Kidney (tissue), 14 donors: ENCODE results near the gene LGALS7B. TPM values are rescaled to one million over a fixed set of nuclear protein-coding genes. Genes with fewer than 3 reads are reported as not detected.
"Not testable (repeated sequence)": the region's sequence is repeated elsewhere in the genome, so short reads cannot be mapped to it uniquely, and the experiment has no call there.

Source experiments
- DNase-seq, 5 donors: peaks; one replicate each; pipeline ENCODE4 v3.0.0-alpha.2; 2013 to 2020
- FAIRE-seq: peaks from 2 replicates; lab custom pipeline; 2012; peaks lifted over from hg19 to GRCh38; lab: Jason Lieb, UNC
- H3K27ac ChIP-seq, 2 donors: one replicate each; pipeline ENCODE4 v1.7.0; 2013; ENCODE audit warnings: low read depth in 2 of 2, low read length in 2 of 2, inconsistent platforms in 1 of 2
- H3K27me3 ChIP-seq: one replicate; pipeline ENCODE4 v1.7.1; 2013; ENCODE audit warnings: low read length, inconsistent platforms; ENCODE audit not compliant: control insufficient read depth, insufficient read depth
- H3K36me3 ChIP-seq, 3 donors: one replicate each; pipeline versions ENCODE4 v1.7.0 to v1.7.1; 2013; ENCODE audit warnings: low read length in 3 of 3, control low read depth in 1 of 3, inconsistent platforms in 1 of 3; ENCODE audit not compliant: insufficient read depth in 3 of 3, control insufficient read depth in 2 of 3
- H3K4me1 ChIP-seq, 3 donors: one replicate each; pipeline versions ENCODE4 v1.7.0 to v1.7.1; 2013; ENCODE audit warnings: low read length in 3 of 3, inconsistent platforms in 1 of 3, low read depth in 1 of 3; ENCODE audit not compliant: control insufficient read depth in 2 of 3, insufficient read depth in 2 of 3
- H3K4me3 ChIP-seq, 3 donors: one replicate each; pipeline versions ENCODE4 v1.7.0 to v1.8.1; 2013; ENCODE audit warnings: low read length in 3 of 3, control low read depth in 1 of 3, inconsistent platforms in 1 of 3
- H3K9ac ChIP-seq, 3 donors: one replicate each; pipeline versions ENCODE4 v1.7.0 to v1.7.1; 2013; ENCODE audit warnings: low read length in 3 of 3, control low read depth in 1 of 3, inconsistent platforms in 1 of 3
- H3K9me3 ChIP-seq, 3 donors: one replicate each; pipeline versions ENCODE4 v1.7.0 to v1.7.1; 2013; ENCODE audit warnings: low read length in 3 of 3, control low read depth in 1 of 3, inconsistent platforms in 1 of 3; ENCODE audit not compliant: control insufficient read depth in 2 of 3, insufficient read depth in 1 of 3
- intact Hi-C: fragments of 100-400 bp; cut with DNase I; formaldehyde crosslinking; loops from one replicate; pipeline ENCODE4 v1.11.1; 2022
- polyA plus RNA-seq: library from polyadenylated mRNA; stranded (reverse); fragments of 350-450 nt; fragmentation: Illumina TruSeq; extraction: RNeasy Lipid Tissue Mini Kit (QIAGEN cat#74804); gene quantifications from one replicate; pipeline ENCODE4 v1.2.3, GENCODE V29; 2014; ENCODE audit warnings: low read depth, low replicate concordance; ENCODE audit not compliant: insufficient read depth
- total RNA-seq: library from RNA; stranded (reverse); fragmentation: NEBNext Ultra II Directional; extraction: Animal tissue kit (Norgen Biotek cat#: 25700); gene quantifications from one replicate; pipeline ENCODE4 v1.2.1, GENCODE V29; 2021
- TF ChIP-seq, protein P1 (sequence below): IDR thresholded peaks from 3 replicates; pipeline ENCODE4 v1.5.1; 2012; ENCODE audit warnings: mild to moderate bottlenecking, moderate library complexity, borderline replicate concordance; ENCODE audit not compliant: insufficient read depth; ENCODE audit errors: extremely low read depth
- donor health status: control.
- donor health status: control.
- donor health status: control.
- donor health status: control.
- donor health status: control.
- donor health status: DM: yes; HTN: yes; CAD: no.
- donor health status: Normal renal cell carcinoma (clear cell type).

LGALS7B gene
- total and polyA plus RNA-seq, 2 donors from 2014 or later: 3.7 TPM; not detected in 1

DNA sequence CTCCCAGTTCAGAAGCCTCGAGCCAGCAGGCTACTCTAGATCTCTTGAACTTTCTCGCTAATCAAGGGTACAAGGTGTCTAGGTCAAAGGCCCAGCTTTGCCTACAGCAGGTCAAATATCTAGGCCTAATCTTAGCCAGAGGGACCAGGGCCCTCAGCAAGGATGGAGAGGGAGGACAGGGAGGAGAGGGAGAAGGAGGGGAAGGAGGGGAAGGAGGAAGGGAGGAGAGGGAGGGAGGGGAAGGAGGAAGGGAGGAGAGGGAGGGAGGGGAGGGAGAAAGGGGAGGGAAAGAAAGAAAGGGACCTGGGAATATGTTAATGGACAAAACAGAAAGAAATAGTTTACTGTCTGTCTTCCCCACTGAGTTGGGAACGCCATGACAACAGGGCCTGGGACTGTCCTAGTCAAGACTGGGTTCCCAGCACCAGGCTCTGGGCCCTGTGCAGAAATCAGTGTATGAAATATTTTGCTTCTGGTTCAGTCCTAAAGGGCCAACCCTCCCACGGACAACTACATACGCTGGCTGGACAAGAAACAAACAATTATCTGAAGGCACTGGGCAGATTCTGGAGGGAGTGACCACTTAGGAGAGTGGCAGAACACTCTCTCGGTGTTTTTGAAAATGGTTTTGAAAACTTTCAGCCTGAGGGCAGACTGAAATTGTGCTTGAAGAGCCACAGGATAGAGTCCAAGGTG is 38.0 kb downstream of the LGALS7B start:
- no peak for DNase-seq
- no peak for FAIRE-seq
- TF ChIP-seq, protein P1, sequence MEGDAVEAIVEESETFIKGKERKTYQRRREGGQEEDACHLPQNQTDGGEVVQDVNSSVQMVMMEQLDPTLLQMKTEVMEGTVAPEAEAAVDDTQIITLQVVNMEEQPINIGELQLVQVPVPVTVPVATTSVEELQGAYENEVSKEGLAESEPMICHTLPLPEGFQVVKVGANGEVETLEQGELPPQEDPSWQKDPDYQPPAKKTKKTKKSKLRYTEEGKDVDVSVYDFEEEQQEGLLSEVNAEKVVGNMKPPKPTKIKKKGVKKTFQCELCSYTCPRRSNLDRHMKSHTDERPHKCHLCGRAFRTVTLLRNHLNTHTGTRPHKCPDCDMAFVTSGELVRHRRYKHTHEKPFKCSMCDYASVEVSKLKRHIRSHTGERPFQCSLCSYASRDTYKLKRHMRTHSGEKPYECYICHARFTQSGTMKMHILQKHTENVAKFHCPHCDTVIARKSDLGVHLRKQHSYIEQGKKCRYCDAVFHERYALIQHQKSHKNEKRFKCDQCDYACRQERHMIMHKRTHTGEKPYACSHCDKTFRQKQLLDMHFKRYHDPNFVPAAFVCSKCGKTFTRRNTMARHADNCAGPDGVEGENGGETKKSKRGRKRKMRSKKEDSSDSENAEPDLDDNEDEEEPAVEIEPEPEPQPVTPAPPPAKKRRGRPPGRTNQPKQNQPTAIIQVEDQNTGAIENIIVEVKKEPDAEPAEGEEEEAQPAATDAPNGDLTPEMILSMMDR: no peak
- intact Hi-C loops: loop anchor here (10.0 kb wide), 1 partner anchor 52 kb away; the partner anchor contains the start of gene LGALS7
- H3K36me3 ChIP-seq: peaks cover 5 to 19% (median 9%) of the 10 kb centered on the region in 3 donors
- H3K9me3 ChIP-seq: no peaks in the 10 kb centered on the region
- H3K9ac ChIP-seq: no peak overlapping the region
- no peaks in the 10 kb centered on the region for H3K27me3 ChIP-seq
- H3K4me1 ChIP-seq: peaks cover 0 to 10% (median 5%) of the 10 kb centered on the region in 3 donors
- peak overlapping the region in 1 of 2 donors; percentile 4 for H3K27ac ChIP-seq
- H3K4me3 ChIP-seq: no peak overlapping the region

DNA sequence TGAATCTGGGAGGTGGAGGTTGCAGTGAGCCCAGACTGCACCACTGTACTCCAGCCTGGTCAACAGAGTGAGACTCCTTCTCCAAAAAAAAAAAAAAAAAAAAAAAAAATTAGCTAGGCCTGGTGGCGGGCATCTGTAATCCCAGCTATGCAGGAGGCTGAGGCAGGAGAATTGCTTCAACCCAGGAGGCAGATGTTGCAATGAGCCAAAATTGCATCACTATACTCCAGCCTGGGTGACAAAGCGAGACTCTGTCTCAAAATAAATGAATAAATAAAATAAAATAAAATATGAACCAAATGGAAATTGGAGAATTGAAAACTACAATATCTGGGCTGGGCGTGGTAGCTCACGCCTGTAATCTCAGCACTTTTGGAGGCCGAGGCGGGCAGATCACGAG is 40.2 kb downstream of the LGALS7B start:
- H3K9me3 ChIP-seq, H3K27ac ChIP-seq, H3K4me3 ChIP-seq, FAIRE-seq, H3K9ac ChIP-seq, DNase-seq, H3K27me3 ChIP-seq: not testable (repeated sequence)
- peaks cover 5 to 19% (median 6%) of the 10 kb centered on the region in 3 donors for H3K36me3 ChIP-seq
- H3K4me1 ChIP-seq: peaks cover 0 to 16% (median 9%) of the 10 kb centered on the region in 3 donors
- intact Hi-C loops: loop anchor here (10.0 kb wide), 1 partner anchor 54 kb away; the partner anchor contains the start of gene LGALS7

DNA sequence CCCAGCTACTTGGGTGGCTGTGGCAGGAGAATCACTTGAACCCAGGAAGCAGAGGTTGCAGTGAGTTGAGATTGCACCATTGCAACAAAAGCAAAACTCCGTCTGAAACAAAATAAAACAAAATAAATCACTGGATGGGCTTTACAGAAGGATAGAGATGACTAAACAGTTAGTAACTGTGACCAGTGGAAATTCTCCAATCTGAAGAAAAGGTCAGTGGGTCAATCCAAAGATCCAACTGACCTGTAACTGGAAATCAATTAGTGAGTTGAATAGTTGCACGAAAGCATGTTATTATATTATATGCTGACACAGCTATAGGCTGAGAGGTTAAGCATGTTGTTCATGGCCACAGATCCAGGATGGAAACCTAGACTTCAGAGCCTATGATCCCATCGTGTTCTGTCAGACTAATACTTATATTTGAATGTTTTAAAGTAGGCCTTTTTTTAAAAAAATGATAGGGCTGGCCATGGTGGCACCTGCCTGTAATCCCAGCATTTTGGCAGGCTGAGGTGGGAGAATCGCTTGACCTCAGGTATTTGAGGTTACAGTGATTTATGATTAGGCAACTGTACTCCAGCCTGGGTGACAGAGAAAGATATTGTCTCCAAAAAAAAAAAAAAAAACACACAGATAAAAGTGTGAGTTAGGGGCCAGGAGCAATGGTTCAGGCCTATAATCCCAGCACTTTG is 41.2 kb downstream of the LGALS7B start:
- no peak overlapping the region for H3K4me3 ChIP-seq
- no peak for FAIRE-seq
- no peak for DNase-seq
- H3K9me3 ChIP-seq: no peaks in the 10 kb centered on the region
- peaks cover 5 to 19% (median 6%) of the 10 kb centered on the region in 3 donors for H3K36me3 ChIP-seq
- TF ChIP-seq, protein P1: no peak
- H3K4me1 ChIP-seq: peaks cover 0 to 16% (median 9%) of the 10 kb centered on the region in 3 donors
- intact Hi-C loops: no loop called here
- peak overlapping the region in 1 of 3 donors; percentile 97 for H3K9ac ChIP-seq
- no peaks in the 10 kb centered on the region for H3K27me3 ChIP-seq
- H3K27ac ChIP-seq: no peak overlapping the region

DNA sequence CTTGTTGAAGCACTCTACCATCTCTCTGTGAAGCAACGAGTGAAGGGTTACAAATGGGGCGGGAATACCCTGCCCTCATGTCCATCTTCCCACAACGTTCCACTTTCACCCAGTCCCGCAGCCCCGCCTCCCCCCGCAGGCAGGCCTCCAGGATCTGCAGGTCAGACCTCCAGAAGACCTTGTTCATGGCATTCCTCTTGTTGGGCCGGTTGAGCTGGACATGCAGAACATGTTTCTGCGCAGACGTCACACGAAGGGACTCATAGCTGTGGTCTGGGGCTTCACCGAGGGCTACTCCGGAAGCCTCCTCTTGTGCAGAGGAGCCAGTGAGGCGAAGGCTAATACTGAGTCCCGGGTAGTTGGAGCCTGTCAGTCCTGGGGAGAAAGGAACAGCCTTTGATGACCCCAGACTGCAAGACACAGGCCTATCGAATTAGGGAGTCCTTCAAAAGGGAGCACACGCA is 42.2 kb downstream of the LGALS7B start:
- H3K4me1 ChIP-seq: peaks cover 0 to 16% (median 9%) of the 10 kb centered on the region in 3 donors
- TF ChIP-seq, protein P1: no peak
- intact Hi-C loops: no loop called here
- no peaks in the 10 kb centered on the region for H3K27me3 ChIP-seq
- H3K9ac ChIP-seq: peak overlapping the region; percentile 74 to 97 (median 82)
- peak overlapping the region; percentile 78 to 94 (median 90) for H3K4me3 ChIP-seq
- H3K27ac ChIP-seq: peak overlapping the region; percentile 97 to 98
- H3K36me3 ChIP-seq: peaks cover 5 to 26% (median 8%) of the 10 kb centered on the region in 3 donors
- H3K9me3 ChIP-seq: no peaks in the 10 kb centered on the region
- FAIRE-seq: no peak
- peak; percentile 68 to 90 (median 83) for DNase-seq
